Endothelial cell of umbilical vein (primary cell): Measurements from ENCODE around the gene B2M. TPM values are rescaled to one million over a fixed set of nuclear protein-coding genes. Genes with fewer than 3 reads are reported as not detected.
"Not testable (repeated sequence)": the region's sequence is repeated elsewhere in the genome, so short reads cannot be mapped to it uniquely, and the experiment has no call there.

Experiments used
- BruUV-seq: library from RNA; stranded (reverse); fragments of 400-500 nt; replicated peaks from 2 replicates; lab custom pipeline; 2021; lab: Mats Ljungman, UMichigan
- CTCF ChIA-PET: fragments of 300-600, 350-600 bp; sonication (Branson Sonifier 250); formaldehyde crosslinking; loops from one replicate; lab custom pipeline; 2021; ENCODE audit warnings: antibody characterized with exemption, inconsistent platforms; lab: Charles Lee
- POLR2A ChIA-PET: fragments of 300-600, 350-600 bp; sonication (Branson Sonifier 250); formaldehyde crosslinking; loops from one replicate; lab custom pipeline; 2021; ENCODE audit warnings: antibody characterized with exemption, inconsistent platforms; lab: Charles Lee
- DNase-seq: peaks from one replicate; pipeline ENCODE4 v3.0.0-alpha.2; 2011; ENCODE audit warnings: low read depth, low spot score
- FAIRE-seq: peaks from 2 replicates; lab custom pipeline; 2011; peaks lifted over from hg19 to GRCh38; lab: Jason Lieb, UNC
- H2AFZ ChIP-seq: 2 replicates; pipeline ENCODE4 v1.6.0; 2012; ENCODE audit warnings: low read depth, low read length, control low read depth, inconsistent platforms
- H3K27ac ChIP-seq: 2 replicates; pipeline ENCODE4 v1.5.1; 2011; ENCODE audit warnings: low read depth, mild to moderate bottlenecking, control low read depth, low read length, moderate library complexity; ENCODE audit not compliant: insufficient read depth
- H3K27me3 ChIP-seq, 2 experiments: 2 replicates each; pipeline versions ENCODE4 v1.6.0 to v1.6.1; 2011; ENCODE audit warnings: low read length in 2 of 2, mixed read lengths in 1 of 2; ENCODE audit not compliant: control insufficient read depth in 2 of 2, insufficient read depth in 2 of 2
- H3K36me3 ChIP-seq, 2 experiments: 2 replicates in 1 of 2; 3 replicates in 1 of 2; pipeline ENCODE4 v1.5.1; 2011; ENCODE audit warnings: low read length in 2 of 2, mild to moderate bottlenecking in 1 of 2, moderate library complexity in 1 of 2; ENCODE audit not compliant: control insufficient read depth in 2 of 2, insufficient read depth in 2 of 2; ENCODE audit errors: extremely low read depth in 1 of 2
- H3K4me1 ChIP-seq: 3 replicates; pipeline ENCODE4 v1.5.1; 2011; ENCODE audit warnings: mild to moderate bottlenecking, low read length; ENCODE audit not compliant: control insufficient read depth, insufficient read depth; ENCODE audit errors: extremely low read depth
- H3K4me2 ChIP-seq: 2 replicates; pipeline ENCODE4 v1.6.1; 2011; ENCODE audit warnings: low read length, control low read depth, mixed read lengths; ENCODE audit not compliant: insufficient read depth
- H3K4me3 ChIP-seq, 3 experiments: fragments of 200-600 bp in 1 of 3; sonication (generic), shearing (Covaris generic) in 1 of 3; replicated peaks in 1 of 3; 2 replicates each; pipeline ENCODE4 v1.5.1; 2011 to 2016; ENCODE audit warnings: control low read depth in 3 of 3, low read length in 3 of 3, mild to moderate bottlenecking in 2 of 3, inconsistent platforms in 1 of 3, low read depth in 1 of 3, moderate library complexity in 1 of 3; ENCODE audit not compliant: insufficient read depth in 1 of 3
- H3K79me2 ChIP-seq: 2 replicates; pipeline ENCODE4 v1.6.0; 2012; ENCODE audit warnings: low read length, inconsistent platforms; ENCODE audit not compliant: control insufficient read depth, insufficient read depth
- H3K9ac ChIP-seq: replicated peaks from 2 replicates; pipeline ENCODE3; 2011; ENCODE audit warnings: low read length, control low read depth; ENCODE audit not compliant: insufficient read depth; ENCODE audit errors: extremely low read depth
- H3K9me1 ChIP-seq: replicated peaks from 3 replicates; pipeline ENCODE4 v1.6.0; 2011; ENCODE audit warnings: mild to moderate bottlenecking, low read length; ENCODE audit not compliant: control insufficient read depth, insufficient read depth; ENCODE audit errors: extremely low read depth
- H3K9me3 ChIP-seq: replicated peaks from 2 replicates; pipeline ENCODE4 v1.5.1; 2012; ENCODE audit warnings: low read length, inconsistent platforms; ENCODE audit not compliant: control insufficient read depth, insufficient read depth
- H4K20me1 ChIP-seq: replicated peaks from 2 replicates; pipeline ENCODE3; 2011; ENCODE audit warnings: mild to moderate bottlenecking, low read length; ENCODE audit not compliant: control insufficient read depth, insufficient read depth; ENCODE audit errors: extremely low read depth
- EZH2 ChIP-seq: IDR thresholded peaks from 2 replicates; pipeline ENCODE4 v1.6.1; 2012; ENCODE audit warnings: borderline replicate concordance, low read depth, mild to moderate bottlenecking, moderate library complexity, low read length, inconsistent platforms; ENCODE audit not compliant: severe bottlenecking
- GATA2 ChIP-seq: IDR thresholded peaks from 2 replicates; pipeline ENCODE4 v1.7.0; 2011; ENCODE audit warnings: low read depth, mild to moderate bottlenecking, moderate library complexity, mixed read lengths, low read length; ENCODE audit not compliant: insufficient read length, insufficient read depth
- JUN ChIP-seq: IDR thresholded peaks from 2 replicates; pipeline ENCODE4 v1.6.1; 2011; ENCODE audit warnings: borderline replicate concordance, low read depth; ENCODE audit not compliant: insufficient read length, insufficient read depth
- MYC ChIP-seq: IDR thresholded peaks from one replicate; pipeline ENCODE4 v1.6.1; 2011; ENCODE audit warnings: mild to moderate bottlenecking, low read depth, low read length
- POLR2A ChIP-seq: IDR thresholded peaks from 2 replicates; pipeline ENCODE4 v1.6.1; 2012; ENCODE audit warnings: low read depth, mild to moderate bottlenecking, control low read depth, low read length
- POLR2AphosphoS5 ChIP-seq: IDR thresholded peaks from 2 replicates; pipeline ENCODE4 v1.6.1; 2012; ENCODE audit warnings: low read depth, mild to moderate bottlenecking, control low read depth, low read length, moderate library complexity; ENCODE audit not compliant: insufficient read depth
- dilution Hi-C: fragments of 300-500 bp; cut with MboI; formaldehyde crosslinking; loops from one replicate; pipeline ENCODE4 v1.15.0; 2019; ENCODE audit warnings: low sequenced_read_pairs; ENCODE audit not compliant: extremely low pct_ligation_motif_present
- intact Hi-C: fragments of 100-400 bp; cut with micrococcal nuclease; formaldehyde crosslinking; loops from one replicate; pipeline ENCODE4 v1.10.0; 2022
- polyA plus RNA-seq, 4 experiments: library from polyadenylated mRNA; depleted of rRNA in 3 of 4; stranded (reverse) in 3 of 4; unstranded in 1 of 4; fragments of >200 nt; gene quantifications; 2 replicates each; pipeline versions ENCODE4 v1.2.1 to v1.2.3, GENCODE V29; 2011 to 2012; ENCODE audit warnings: missing spikeins in 1 of 4
- total RNA-seq: library from RNA; stranded (reverse); gene quantifications from 2 replicates; pipeline ENCODE4 v1.2.3, GENCODE V29; 2021
- TF ChIP-seq, protein P1 (sequence below), 2 donors: IDR thresholded peaks; 1 replicate in 1 of 2; 2 replicates in 1 of 2; pipeline ENCODE4 v1.5.1; 2011; ENCODE audit warnings: low read length in 2 of 2, mild to moderate bottlenecking in 2 of 2, moderate library complexity in 2 of 2, control low read depth in 1 of 2, inconsistent platforms in 1 of 2, low read depth in 1 of 2; ENCODE audit not compliant: insufficient read depth in 1 of 2; ENCODE audit errors: extremely low read depth in 1 of 2
- TF ChIP-seq, protein P2 (sequence below): IDR thresholded peaks from 2 replicates; pipeline ENCODE4 v1.6.1; 2011; ENCODE audit not compliant: insufficient read depth, insufficient read length

B2M gene
- total and polyA plus RNA-seq, 2 donors (not counting 3 experiments of a cell fraction or from before 2014, with no cell fraction given), result 985 to 5,206 TPM

DNA sequence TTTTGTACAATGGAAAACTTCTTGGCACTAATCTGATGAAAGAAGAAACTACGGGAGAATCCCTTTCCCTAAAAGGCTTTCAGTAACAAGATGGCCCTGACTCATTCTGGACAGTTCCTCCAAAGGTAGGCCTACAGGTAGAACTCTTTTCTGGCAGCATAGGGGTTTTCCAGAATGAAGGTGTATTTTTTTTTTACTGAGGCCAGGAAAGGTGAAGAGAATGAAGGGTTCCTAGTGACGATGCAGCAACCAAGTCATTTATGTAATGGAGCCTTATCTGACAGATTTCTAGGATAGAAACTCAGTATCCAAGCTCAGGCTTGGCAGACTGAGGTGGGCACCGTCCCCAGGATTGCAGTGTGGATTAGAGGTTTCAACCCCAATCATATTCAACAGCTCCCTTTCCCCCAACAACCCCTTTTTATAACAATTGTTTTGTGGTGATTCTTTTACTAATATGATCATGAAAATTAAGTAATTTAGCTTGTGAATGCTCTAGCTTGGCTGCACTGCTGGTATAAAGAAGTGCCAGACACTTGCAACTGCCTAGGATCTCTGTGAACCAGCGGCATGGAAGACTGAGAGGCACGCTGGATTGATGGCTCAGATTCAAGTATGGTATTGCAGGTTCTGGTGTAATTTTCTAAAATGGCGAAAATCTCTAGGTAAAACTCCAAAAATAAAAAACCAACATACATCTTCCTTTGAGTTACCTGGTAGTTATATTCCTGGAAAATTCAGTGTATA lies 16.3 kb downstream of the B2M start:
- intact Hi-C loops (loop anchor here (1.0 to 5.0 kb wide), 2 partner anchors 64 to 110 kb away; partner anchors contain the start of gene SPG11), dilution Hi-C loops (loop anchor here (25.0 kb wide), 1 partner anchor 140 kb away; no protein-coding TSS in a partner anchor)
- H3K79me2 ChIP-seq, result no peaks in the 10 kb centered on the region
- no peak overlapping the region for H3K4me3 ChIP-seq
- no peaks in the 10 kb centered on the region for H3K9me1 ChIP-seq
- TF ChIP-seq GATA2 (no peak), EZH2 (no peak), JUN (no peak), POLR2AphosphoS5 (no peak), POLR2A (no peak), MYC (no peak)
- TF ChIP-seq, protein P1, sequence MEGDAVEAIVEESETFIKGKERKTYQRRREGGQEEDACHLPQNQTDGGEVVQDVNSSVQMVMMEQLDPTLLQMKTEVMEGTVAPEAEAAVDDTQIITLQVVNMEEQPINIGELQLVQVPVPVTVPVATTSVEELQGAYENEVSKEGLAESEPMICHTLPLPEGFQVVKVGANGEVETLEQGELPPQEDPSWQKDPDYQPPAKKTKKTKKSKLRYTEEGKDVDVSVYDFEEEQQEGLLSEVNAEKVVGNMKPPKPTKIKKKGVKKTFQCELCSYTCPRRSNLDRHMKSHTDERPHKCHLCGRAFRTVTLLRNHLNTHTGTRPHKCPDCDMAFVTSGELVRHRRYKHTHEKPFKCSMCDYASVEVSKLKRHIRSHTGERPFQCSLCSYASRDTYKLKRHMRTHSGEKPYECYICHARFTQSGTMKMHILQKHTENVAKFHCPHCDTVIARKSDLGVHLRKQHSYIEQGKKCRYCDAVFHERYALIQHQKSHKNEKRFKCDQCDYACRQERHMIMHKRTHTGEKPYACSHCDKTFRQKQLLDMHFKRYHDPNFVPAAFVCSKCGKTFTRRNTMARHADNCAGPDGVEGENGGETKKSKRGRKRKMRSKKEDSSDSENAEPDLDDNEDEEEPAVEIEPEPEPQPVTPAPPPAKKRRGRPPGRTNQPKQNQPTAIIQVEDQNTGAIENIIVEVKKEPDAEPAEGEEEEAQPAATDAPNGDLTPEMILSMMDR (IDR thresholded peaks at IDR 0.05; ENCODE audit: extremely low read depth in 1 of 2, insufficient read depth in 1 of 2, low read depth in 1 of 2, low read length in 2 of 2), result no peak
- TF ChIP-seq, protein P2, sequence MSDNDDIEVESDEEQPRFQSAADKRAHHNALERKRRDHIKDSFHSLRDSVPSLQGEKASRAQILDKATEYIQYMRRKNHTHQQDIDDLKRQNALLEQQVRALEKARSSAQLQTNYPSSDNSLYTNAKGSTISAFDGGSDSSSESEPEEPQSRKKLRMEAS, result no peak
- H3K9ac ChIP-seq, result no peak overlapping the region
- no peaks in the 10 kb centered on the region for H3K27me3 ChIP-seq
- no peak overlapping the region for H3K4me2 ChIP-seq
- peaks cover 32% of the 10 kb centered on the region for H3K4me1 ChIP-seq
- no peaks in the 10 kb centered on the region for H3K9me3 ChIP-seq
- FAIRE-seq (no peak), DNase-seq (no peak)
- no peak overlapping the region for H2AFZ ChIP-seq
- BruUV-seq, result no TSS peak
- CTCF ChIA-PET, result interaction anchor here (1.8 to 4.3 kb wide), 4 partner anchors 9 to 65 kb away, joined by 8 to 65 read pairs (median 34); partner anchors contain the start of genes B2M, PATL2, SPG11 and TRIM69
- POLR2A ChIA-PET, result interaction anchor here (4.3 kb wide), 1 partner anchor 15 kb away, joined by 63 read pairs; the partner anchor contains the start of genes B2M and PATL2
- H3K36me3 ChIP-seq, result peaks cover 0 to 2% of the 10 kb centered on the region in 2 experiments
- no peaks in the 10 kb centered on the region for H4K20me1 ChIP-seq
- H3K27ac ChIP-seq, result peak overlapping the region; percentile 71

DNA sequence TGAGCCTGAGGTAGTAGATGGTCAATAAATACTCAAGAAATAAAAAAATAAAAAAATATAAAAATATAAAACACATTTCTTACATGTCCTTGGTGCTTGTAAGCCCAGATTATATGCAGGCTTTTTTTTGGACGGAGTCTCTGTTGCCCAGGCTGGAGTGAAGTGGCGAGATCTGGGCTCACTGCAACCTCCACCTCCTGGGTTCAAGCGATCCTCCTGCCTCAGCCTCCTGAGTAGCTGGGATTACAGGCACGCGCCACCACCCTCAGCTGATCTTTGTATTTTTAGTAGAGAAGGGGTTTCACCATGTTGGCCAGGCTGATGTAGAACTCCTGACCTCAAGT lies 16.9 kb downstream of the B2M start:
- ChIA-PET CTCF (interaction anchor here (0.7 to 4.3 kb wide), 5 partner anchors 8 to 65 kb away, joined by 3 to 65 read pairs (median 29); partner anchors contain the start of genes B2M, PATL2 and SPG11), POLR2A (interaction anchor here (0.9 to 4.3 kb wide), 5 partner anchors 9 to 65 kb away, joined by 3 to 63 read pairs (median 4); partner anchors contain the start of genes B2M, PATL2 and SPG11)
- Histone ChIP-seq H3K4me2 (peak overlapping the region; percentile 88), H3K27ac (peak overlapping the region; percentile 71), H3K9ac (peak overlapping the region; percentile 84), H3K4me3 (peak overlapping the region in 2 of 3 experiments; percentile 69 to 75), H3K4me1 (peaks cover 32% of the 10 kb centered on the region)
- H3K9me1 ChIP-seq, FAIRE-seq, DNase-seq, H3K27me3 ChIP-seq, H3K9me3 ChIP-seq, H3K36me3 ChIP-seq, H2AFZ ChIP-seq, H4K20me1 ChIP-seq, H3K79me2 ChIP-seq: not testable (repeated sequence)
- TSS peak; percentile 57 for BruUV-seq
- intact Hi-C loops (loop anchor here (1.0 to 5.0 kb wide), 2 partner anchors 65 to 109 kb away; partner anchors contain the start of gene SPG11), dilution Hi-C loops (loop anchor here (25.0 kb wide), 1 partner anchor 141 kb away; no protein-coding TSS in a partner anchor)
